Measurements from ENCODE around the gene GAS7.
A peak's percentile ranks its signal among the peaks of the same experiment; 100 is the strongest.
"Not testable (repeated sequence)": the region's sequence is repeated elsewhere in the genome, so short reads cannot be mapped to it uniquely, and the experiment has no call there.

Gene GAS7

GRCh38 chr17:10021272-10021984, 177.0 kb downstream of the GAS7 start:
- DNase-seq (ENCODE audit: low spot score): no peak

- DNase-seq (ENCODE audit: low spot score): no peak
Measured at GRCh38 chr17:10019941-10020451, 178.4 kb downstream of the GAS7 start.

GRCh38 chr17:10018461-10018891, 179.9 kb downstream of the GAS7 start:
- no peak for DNase-seq (ENCODE audit: low spot score)

GRCh38 chr17:10016958-10017570, 181.3 kb downstream of the GAS7 start:
- not testable (repeated sequence) for DNase-seq (ENCODE audit: low spot score)

- no peak for DNase-seq (ENCODE audit: low spot score)
Measured at GRCh38 chr17:10013365-10014112, 184.9 kb downstream of the GAS7 start.

GRCh38 chr17:10010752-10011151, 187.7 kb downstream of the GAS7 start:
- DNase-seq (ENCODE audit: low spot score): no peak

GRCh38 chr17:10003705-10004104, 194.7 kb downstream of the GAS7 start:
- DNase-seq (ENCODE audit: low spot score): no peak

- DNase-seq (ENCODE audit: low spot score): not testable (repeated sequence)
Measured at GRCh38 chr17:10002567-10003360, 195.6 kb downstream of the GAS7 start.

GRCh38 chr17:10001306-10001873, 197.0 kb downstream of the GAS7 start:
- no peak for DNase-seq (ENCODE audit: low spot score)

- DNase-seq (ENCODE audit: low spot score): no peak
Measured at GRCh38 chr17:9999919-10000695, 198.3 kb downstream of the GAS7 start.

GRCh38 chr17:9998060-9998459, 200.3 kb downstream of the GAS7 start:
- DNase-seq (ENCODE audit: low spot score): no peak

GRCh38 chr17:9994761-9995160, 203.6 kb downstream of the GAS7 start:
- DNase-seq (ENCODE audit: low spot score): no peak

- no peak for DNase-seq (ENCODE audit: low spot score)
Measured at GRCh38 chr17:9991796-9992195, 206.6 kb downstream of the GAS7 start.

- no peak for DNase-seq (ENCODE audit: low spot score)
Measured at GRCh38 chr17:9991351-9991750, 207.1 kb downstream of the GAS7 start.

- no peak for DNase-seq (ENCODE audit: low spot score)
Measured at GRCh38 chr17:9987779-9988585, 210.4 kb downstream of the GAS7 start.

GRCh38 chr17:9986754-9987382, 211.5 kb downstream of the GAS7 start:
- DNase-seq (ENCODE audit: low spot score): peak; percentile 61

- no peak for DNase-seq (ENCODE audit: low spot score)
Measured at GRCh38 chr17:9985646-9986045, 212.8 kb downstream of the GAS7 start.

- no peak for DNase-seq (ENCODE audit: low spot score)
Measured at GRCh38 chr17:9984768-9985167, 213.6 kb downstream of the GAS7 start.

- DNase-seq (ENCODE audit: low spot score): no peak
Measured at GRCh38 chr17:9982159-9982558, 216.2 kb downstream of the GAS7 start.

All from putamen (tissue), 1 donor.